ENCODE measurements around the gene TMEM141.
"Not testable (repeated sequence)": the region's sequence is repeated elsewhere in the genome, so short reads cannot be mapped to it uniquely, and the experiment has no call there.

Gene TMEM141

GRCh38 chr9:136755302-136756133 lies 35.6 kb upstream of the TMEM141 start:
- not testable (repeated sequence) for DNase-seq

GRCh38 chr9:136756134-136756438 lies 35.1 kb upstream of the TMEM141 start:
- DNase-seq = no peak

GRCh38 chr9:136756836-136757235 lies 34.3 kb upstream of the TMEM141 start:
- DNase-seq = no peak

GRCh38 chr9:136757328-136757727 lies 33.8 kb upstream of the TMEM141 start:
- no peak for DNase-seq

GRCh38 chr9:136757751-136758140 lies 33.4 kb upstream of the TMEM141 start:
- DNase-seq = no peak

GRCh38 chr9:136759001-136759400 lies 32.1 kb upstream of the TMEM141 start:
- no peak for DNase-seq

GRCh38 chr9:136759436-136760325 lies 31.5 kb upstream of the TMEM141 start:
- no peak for DNase-seq

GRCh38 chr9:136760424-136760823 lies 30.7 kb upstream of the TMEM141 start:
- no peak for DNase-seq

GRCh38 chr9:136760834-136761544 lies 30.2 kb upstream of the TMEM141 start:
- not testable (repeated sequence) for DNase-seq

GRCh38 chr9:136761545-136761981 lies 29.6 kb upstream of the TMEM141 start:
- DNase-seq = no peak

- no peak for DNase-seq
Observed at GRCh38 chr9:136762221-136762691, 28.9 kb upstream of the TMEM141 start.

GRCh38 chr9:136762915-136763648 lies 28.1 kb upstream of the TMEM141 start:
- no peak for DNase-seq

- no peak for DNase-seq
Observed at GRCh38 chr9:136763649-136764035, 27.5 kb upstream of the TMEM141 start.

- DNase-seq = no peak
Observed at GRCh38 chr9:136764301-136764891, 26.7 kb upstream of the TMEM141 start, which contains the start of gene LCN15. Gene LCN15 (minus strand): TSS chr9:136764518. CDS start chr9:136764488, 30 bp downstream.

GRCh38 chr9:136765041-136765440 lies 26.1 kb upstream of the TMEM141 start:
- DNase-seq = no peak

GRCh38 chr9:136765745-136766409 lies 25.3 kb upstream of the TMEM141 start:
- not testable (repeated sequence) for DNase-seq

- DNase-seq = peak; percentile 44
Observed at GRCh38 chr9:136766410-136767120, 24.6 kb upstream of the TMEM141 start.

- no peak for DNase-seq
Observed at GRCh38 chr9:136769710-136770191, 21.4 kb upstream of the TMEM141 start.

GRCh38 chr9:136771907-136772415 lies 19.2 kb upstream of the TMEM141 start:
- no peak for DNase-seq

GRCh38 chr9:136773386-136774044 lies 17.6 kb upstream of the TMEM141 start:
- no peak for DNase-seq

Data from SHP77 treated with DMSO at 0.1 percent for 48 hours (cell line).